Aorta (tissue), 5 donors: ENCODE data around the gene UGGT1. TPM values are rescaled to one million over a fixed set of nuclear protein-coding genes. Genes with fewer than 3 reads are reported as not detected.

Experiments
- ATAC-seq: fragments of 200-7000 bp; cut with Tn5 transposase; one replicate; pipeline ENCODE4 v1.9.1; 2022; ENCODE audit warnings: moderate library complexity; ENCODE audit not compliant: low FRiP score
- DNase-seq, 2 donors: peaks; one replicate each; pipeline ENCODE4 v3.0.0-alpha.2; 2020
- H3K27ac ChIP-seq, 2 donors: one replicate each; pipeline ENCODE4 v1.5.1; 2013; ENCODE audit warnings: low read length in 2 of 2, mild to moderate bottlenecking in 2 of 2, moderate library complexity in 2 of 2, control low read depth in 1 of 2, inconsistent platforms in 1 of 2, low read depth in 1 of 2
- H3K27me3 ChIP-seq, 2 donors: one replicate each; pipeline ENCODE4 v1.6.1; 2013; ENCODE audit warnings: control low read depth in 1 of 2, low read length in 1 of 2, mild to moderate bottlenecking in 1 of 2, moderate library complexity in 1 of 2; ENCODE audit not compliant: insufficient read depth in 2 of 2, control insufficient read depth in 1 of 2
- H3K36me3 ChIP-seq, 2 donors: one replicate each; pipeline ENCODE4 v1.6.1; 2013; ENCODE audit warnings: control low read depth in 1 of 2, low read length in 1 of 2, mild to moderate bottlenecking in 1 of 2; ENCODE audit not compliant: insufficient read depth in 2 of 2, control insufficient read depth in 1 of 2
- H3K4me1 ChIP-seq, 2 donors: one replicate each; pipeline ENCODE4 v1.6.1; 2013; ENCODE audit warnings: low read length in 2 of 2, control low read depth in 1 of 2, mild to moderate bottlenecking in 1 of 2, moderate library complexity in 1 of 2; ENCODE audit not compliant: insufficient read depth in 2 of 2, control insufficient read depth in 1 of 2
- H3K4me3 ChIP-seq, 2 donors: one replicate each; pipeline ENCODE4 v1.5.1; 2013; ENCODE audit warnings: low read length in 2 of 2, control low read depth in 1 of 2, mild to moderate bottlenecking in 1 of 2
- H3K9me3 ChIP-seq: one replicate; pipeline ENCODE4 v1.6.1; 2013; ENCODE audit warnings: mild to moderate bottlenecking, low read length; ENCODE audit not compliant: control insufficient read depth
- WGBS, 2 donors: extraction: QIAGEN DNeasy Blood & Tissue Kit; methylation state at CpG; one replicate each; pipeline ENCODE4 v1.1.7; 2013; 5-methylcytosine and 5-hydroxymethylcytosine counted together
- intact Hi-C, 2 donors: fragments of 100-400 bp; cut with DNase I; formaldehyde crosslinking; loops; one replicate each; pipeline versions ENCODE4 v1.14.2 to v1.15.0; 2022
- polyA plus RNA-seq, 2 donors: library from polyadenylated mRNA; stranded (reverse); fragments of 200-250 nt; gene quantifications; one replicate each; pipeline ENCODE4 v1.2.3, GENCODE V29; 2013
- total RNA-seq, 2 donors: library from RNA; stranded (reverse); fragmentation: NEBNext Ultra II Directional; extraction: Animal tissue kit (Norgen Biotek cat#: 25700); gene quantifications; one replicate each; pipeline ENCODE4 v1.2.1, GENCODE V29; 2021
- donor health status: healthy with polysubstance abuse.
- donor health status: Bipolar disorder and iron deficiency.
- donor health status: DM: no; HTN: no; CAD: no.
- donor health status: DM: no; HTN: no; CAD: no.
- donor health status: DM: yes; HTN: yes; CAD: no.

The UGGT1 gene
- total and polyA plus RNA-seq, 4 donors, result 3.0 to 39.2 (median 24.1) TPM

GRCh38 chr2:128159437-128159836, 68.4 kb downstream of the UGGT1 start:
- ATAC-seq (no peak), DNase-seq (no peak)
- H3K27ac ChIP-seq, result no peak overlapping the region
- intact Hi-C loops, result no loop called here
- H3K27me3 ChIP-seq, result no peaks in the 10 kb centered on the region
- WGBS, 2 donors, result 64 to 67% methylated on average over 7 of the region's 7 CpGs
- no peaks in the 10 kb centered on the region for H3K4me1 ChIP-seq
- no peaks in the 10 kb centered on the region for H3K9me3 ChIP-seq
- peaks cover 0 to 10% of the 10 kb centered on the region in 2 donors for H3K36me3 ChIP-seq
- no peak overlapping the region for H3K4me3 ChIP-seq

GRCh38 chr2:128160616-128161275, 69.7 kb downstream of the UGGT1 start:
- Histone ChIP-seq H3K27ac (no peak overlapping the region), H3K4me1 (no peaks in the 10 kb centered on the region), H3K4me3 (no peak overlapping the region), H3K36me3 (peaks cover 0 to 11% of the 10 kb centered on the region in 2 donors), H3K27me3 (no peaks in the 10 kb centered on the region), H3K9me3 (no peaks in the 10 kb centered on the region)
- ATAC-seq, result no peak
- intact Hi-C loops, result no loop called here
- WGBS, 2 donors, result 86 to 87% methylated on average over 9 of the region's 9 CpGs
- no peak for DNase-seq

- H3K4me1 ChIP-seq, result no peaks in the 10 kb centered on the region
- peaks cover 4 to 13% of the 10 kb centered on the region in 2 donors for H3K36me3 ChIP-seq
- H3K27me3 ChIP-seq, result no peaks in the 10 kb centered on the region
- intact Hi-C loops, result no loop called here
- ATAC-seq (no peak), DNase-seq (no peak)
- no peak overlapping the region for H3K4me3 ChIP-seq
- H3K27ac ChIP-seq, result no peak overlapping the region
- no peaks in the 10 kb centered on the region for H3K9me3 ChIP-seq
- 94 to 100% methylated on average over 2 of the region's 2 CpGs for WGBS, 2 donors
Measured at GRCh38 chr2:128162266-128162665, 71.3 kb downstream of the UGGT1 start.

- no peaks in the 10 kb centered on the region for H3K9me3 ChIP-seq
- no peak for DNase-seq
- H3K27ac ChIP-seq, result no peak overlapping the region
- H3K36me3 ChIP-seq, result peaks cover 4 to 15% of the 10 kb centered on the region in 2 donors
- H3K27me3 ChIP-seq, result no peaks in the 10 kb centered on the region
- no peaks in the 10 kb centered on the region for H3K4me1 ChIP-seq
- no peak overlapping the region for H3K4me3 ChIP-seq
- no peak for ATAC-seq
- intact Hi-C loops, result no loop called here
- WGBS, 2 donors, result 88 to 93% methylated on average over 2 of the region's 2 CpGs
Measured at GRCh38 chr2:128164311-128164710, 73.3 kb downstream of the UGGT1 start.

GRCh38 chr2:128166746-128167353, 75.8 kb downstream of the UGGT1 start:
- Histone ChIP-seq H3K27me3 (no peaks in the 10 kb centered on the region), H3K9me3 (no peaks in the 10 kb centered on the region), H3K36me3 (peaks cover 7 to 14% of the 10 kb centered on the region in 2 donors), H3K27ac (no peak overlapping the region), H3K4me1 (no peaks in the 10 kb centered on the region), H3K4me3 (no peak overlapping the region)
- 88 to 93% methylated on average over 4 of the region's 4 CpGs for WGBS, 2 donors
- intact Hi-C loops, result no loop called here
- ATAC-seq, result no peak
- no peak for DNase-seq

- Histone ChIP-seq H3K4me3 (no peak overlapping the region), H3K36me3 (peaks cover 7 to 14% of the 10 kb centered on the region in 2 donors), H3K27me3 (no peaks in the 10 kb centered on the region), H3K27ac (no peak overlapping the region), H3K9me3 (no peaks in the 10 kb centered on the region), H3K4me1 (no peaks in the 10 kb centered on the region)
- WGBS, 2 donors, result 95 to 96% methylated on average over 4 of the region's 4 CpGs
- ATAC-seq (no peak), DNase-seq (no peak)
- intact Hi-C loops, result no loop called here
Measured at GRCh38 chr2:128169094-128169493, 78.1 kb downstream of the UGGT1 start.

GRCh38 chr2:128169497-128169896, 78.5 kb downstream of the UGGT1 start:
- intact Hi-C loops, result no loop called here
- Histone ChIP-seq H3K9me3 (no peaks in the 10 kb centered on the region), H3K36me3 (peaks cover 7 to 14% of the 10 kb centered on the region in 2 donors), H3K4me1 (no peaks in the 10 kb centered on the region), H3K4me3 (no peak overlapping the region), H3K27me3 (no peaks in the 10 kb centered on the region), H3K27ac (no peak overlapping the region)
- ATAC-seq (no peak), DNase-seq (no peak)
- WGBS, 2 donors, result 78 to 81% methylated on average over 3 of the region's 3 CpGs

- Histone ChIP-seq H3K4me3 (no peak overlapping the region), H3K4me1 (no peaks in the 10 kb centered on the region), H3K27me3 (no peaks in the 10 kb centered on the region), H3K36me3 (peaks cover 7 to 16% of the 10 kb centered on the region in 2 donors), H3K9me3 (no peaks in the 10 kb centered on the region), H3K27ac (no peak overlapping the region)
- intact Hi-C loops, result loop anchor here in 1 of 2 donors (10.0 kb wide), 1 partner anchor 145 kb away; the partner anchor contains the start of gene HS6ST1
- 77 to 78% methylated on average over 4 of the region's 4 CpGs for WGBS, 2 donors
- ATAC-seq, result no peak
- no peak for DNase-seq
Measured at GRCh38 chr2:128169933-128170709, 79.1 kb downstream of the UGGT1 start.
